Stomach (tissue), 9 donors: ENCODE measurements around the gene SMAD6. TPM values are rescaled to one million over a fixed set of nuclear protein-coding genes. Genes with fewer than 3 reads are reported as not detected.

Experiments used
- DNase-seq, 2 donors: peaks; one replicate each; pipeline versions ENCODE4 v3.0.0 to v3.0.0-alpha.2; 2013 to 2019
- H3K27ac ChIP-seq, 5 donors: fragments of 200-600 bp in 4 of 5; sonication (generic) in 4 of 5; one replicate each; pipeline ENCODE4 v1.5.1; 2013 to 2019; ENCODE audit warnings: mild to moderate bottlenecking in 1 of 5, moderate library complexity in 1 of 5
- H3K27me3 ChIP-seq, 3 donors: fragments of 200-600 bp; sonication (generic); one replicate each; pipeline ENCODE4 v1.5.1; 2017 to 2019; ENCODE audit warnings: mixed run types in 1 of 3
- H3K36me3 ChIP-seq, 4 donors: fragments of 200-600 bp; sonication (generic); 1 replicate in 3 of 4; 2 replicates in 1 of 4; pipeline ENCODE4 v1.5.1; 2016 to 2019
- H3K4me1 ChIP-seq, 4 donors: fragments of 200-600 bp; sonication (generic); one replicate each; pipeline ENCODE4 v1.5.1; 2016 to 2019
- H3K4me3 ChIP-seq, 4 donors: fragments of 200-600 bp; sonication (generic) in 3 of 4; one replicate each; pipeline ENCODE4 v1.5.1; 2016 to 2019; ENCODE audit warnings: mild to moderate bottlenecking in 1 of 4
- H3K9me3 ChIP-seq, 4 donors: fragments of 200-600 bp; sonication (generic); one replicate each; pipeline ENCODE4 v1.5.1; 2016 to 2019
- CTCF ChIP-seq, 7 experiments: fragments of 450-650 bp in 4 of 7; fragments of 200-600 bp in 3 of 7; sonication (generic) in 3 of 7; IDR thresholded peaks; one replicate each; pipeline ENCODE4 v1.5.1; 2016 to 2019; ENCODE audit warnings: antibody characterized with exemption in 7 of 7, control low read depth in 2 of 7, mild to moderate bottlenecking in 1 of 7
- EP300 ChIP-seq: sonication (generic); formaldehyde crosslinking; IDR thresholded peaks from one replicate; pipeline ENCODE4 v1.6.1; 2017; ENCODE audit warnings: antibody characterized with exemption
- POLR2A ChIP-seq, 4 donors: fragments of 450-650 bp; IDR thresholded peaks; one replicate each; pipeline ENCODE4 v1.6.1; 2016; ENCODE audit warnings: antibody characterized with exemption in 4 of 4, control low read depth in 2 of 4, mild to moderate bottlenecking in 1 of 4, moderate library complexity in 1 of 4
- POLR2AphosphoS5 ChIP-seq, 3 donors: sonication (generic); formaldehyde crosslinking; IDR thresholded peaks; one replicate each; pipeline ENCODE4 v1.6.1; 2016; ENCODE audit warnings: antibody characterized with exemption in 3 of 3
- WGBS, 5 donors: extraction: QIAGEN DNeasy Blood & Tissue Kit in 3 of 5; methylation state at CpG; one replicate each; pipeline versions ENCODE4 v1.1.5 to v1.1.7; 2013 to 2018; 5-methylcytosine and 5-hydroxymethylcytosine counted together
- intact Hi-C: fragments of 100-400 bp; cut with DNase I; formaldehyde crosslinking; loops from one replicate; pipeline ENCODE4 v1.15.1; 2023; ENCODE audit warnings: low total_unique reads
- polyA plus RNA-seq, 3 donors: library from polyadenylated mRNA; stranded (reverse); fragments of 200-250 nt; gene quantifications; one replicate each; pipeline ENCODE4 v1.2.3, GENCODE V29; 2013
- total RNA-seq, 5 donors: library from RNA; depleted of rRNA; stranded (reverse); fragments of >200 nt; gene quantifications; one replicate each; pipeline versions ENCODE4 v1.1.0 to v1.2.3, GENCODE V29; 2014 to 2016
- donor health status: healthy with polysubstance abuse.
- donor health status: Bipolar disorder and iron deficiency.
- donor health status: healthy.

Gene SMAD6
- total and polyA plus RNA-seq, 8 donors = 4.0 to 112 (median 28.3) TPM

GRCh38 chr15:66702787-66703539, 927 bp downstream of the SMAD6 start:
- Histone ChIP-seq H3K36me3 (no peaks in the 10 kb centered on the region), H3K27ac (peak overlapping the region; percentile 86 to 90 (median 90)), H3K4me1 (peaks cover 40 to 71% (median 65%) of the 10 kb centered on the region in 4 donors), H3K9me3 (no peaks in the 10 kb centered on the region), H3K4me3 (peak overlapping the region; percentile 72 to 97 (median 82)), H3K27me3 (peaks cover 0 to 20% (median 0%) of the 10 kb centered on the region in 3 donors)
- intact Hi-C loops = no loop called here
- DNase-seq = peak; percentile 36 to 71
- no peak for TF ChIP-seq POLR2A (IDR thresholded peaks at IDR 0.05)
- no peak for TF ChIP-seq CTCF (IDR thresholded peaks at IDR 0.05)
- no peak for TF ChIP-seq EP300
- no peak for TF ChIP-seq POLR2AphosphoS5 (IDR thresholded peaks at IDR 0.05)
- WGBS, 5 donors = 1% methylated on average over 16 to 95 of the region's 95 CpGs

- Histone ChIP-seq H3K9me3 (no peaks in the 10 kb centered on the region), H3K4me1 (peaks cover 40 to 72% (median 68%) of the 10 kb centered on the region in 4 donors), H3K27ac (peak overlapping the region; percentile 86 to 90 (median 90)), H3K36me3 (peaks cover 0 to 4% (median 0%) of the 10 kb centered on the region in 4 donors), H3K4me3 (peak overlapping the region; percentile 72 to 97 (median 82)), H3K27me3 (peaks cover 0 to 20% (median 0%) of the 10 kb centered on the region in 3 donors)
- intact Hi-C loops = no loop called here
- 0 to 1% (median 0%) methylated on average over 30 to 59 of the region's 59 CpGs; no CpG with 5 or more reads in 1 of the 5 donors for WGBS, 5 donors
- no peak for TF ChIP-seq EP300
- no peak for TF ChIP-seq POLR2A (IDR thresholded peaks at IDR 0.05)
- TF ChIP-seq POLR2AphosphoS5 (IDR thresholded peaks at IDR 0.05) = no peak
- TF ChIP-seq CTCF (IDR thresholded peaks at IDR 0.05) = no peak
- DNase-seq = peak; percentile 52 to 69
Observed at GRCh38 chr15:66703540-66703941, 1.5 kb downstream of the SMAD6 start.

GRCh38 chr15:66704019-66704802, 2.2 kb downstream of the SMAD6 start:
- Histone ChIP-seq H3K27ac (peak overlapping the region; percentile 75 to 90 (median 90)), H3K9me3 (no peaks in the 10 kb centered on the region), H3K36me3 (peaks cover 0 to 6% (median 0%) of the 10 kb centered on the region in 4 donors), H3K27me3 (peaks cover 0 to 20% (median 0%) of the 10 kb centered on the region in 3 donors), H3K4me1 (peaks cover 40 to 72% (median 69%) of the 10 kb centered on the region in 4 donors), H3K4me3 (peak overlapping the region; percentile 72 to 97 (median 82))
- no peak for DNase-seq
- intact Hi-C loops = no loop called here
- WGBS, 5 donors = 4 to 20% (median 5%) methylated on average over 12 to 30 of the region's 30 CpGs
- no peak for TF ChIP-seq CTCF (IDR thresholded peaks at IDR 0.05)
- no peak for TF ChIP-seq EP300
- no peak for TF ChIP-seq POLR2AphosphoS5 (IDR thresholded peaks at IDR 0.05)
- no peak for TF ChIP-seq POLR2A (IDR thresholded peaks at IDR 0.05)

GRCh38 chr15:66704803-66705153, 2.7 kb downstream of the SMAD6 start:
- H3K9me3 ChIP-seq = no peaks in the 10 kb centered on the region
- 26 to 46% (median 38%) methylated on average over 1 of the region's 1 CpG for WGBS, 5 donors
- intact Hi-C loops = loop anchor here (5.0 kb wide), 1 partner anchor 73 kb away; no protein-coding TSS in a partner anchor
- peak; percentile 42 to 55 for DNase-seq
- TF ChIP-seq CTCF (IDR thresholded peaks at IDR 0.05) (no peak), POLR2AphosphoS5 (IDR thresholded peaks at IDR 0.05) (peak in 1 of 3 donors; percentile 11)
- peaks cover 0 to 20% (median 0%) of the 10 kb centered on the region in 3 donors for H3K27me3 ChIP-seq
- H3K36me3 ChIP-seq = peaks cover 0 to 6% (median 0%) of the 10 kb centered on the region in 4 donors
- H3K4me1 ChIP-seq = peaks cover 40 to 75% (median 70%) of the 10 kb centered on the region in 4 donors
- H3K27ac ChIP-seq = peak overlapping the region; percentile 18 to 90 (median 86)
- H3K4me3 ChIP-seq = peak overlapping the region; percentile 72 to 97 (median 82)
